MM.1S (cell line): Measurements from ENCODE around the gene LAMC1.

Source experiments
- DNase-seq: peaks from one replicate; pipeline ENCODE4 v3.0.0-alpha.2; 2015
- H2AFZ ChIP-seq: fragments of 300-600 bp; sonication (generic); 2 replicates; pipeline ENCODE4 v1.6.0; 2016; ENCODE audit warnings: antibody characterized with exemption, low read length
- H3F3A ChIP-seq: fragments of 300-600 bp; sonication (generic); 2 replicates; pipeline ENCODE4 v1.6.1; 2016; ENCODE audit warnings: mild to moderate bottlenecking, antibody characterized with exemption, low read length, moderate library complexity, mixed read lengths; ENCODE audit not compliant: insufficient read depth
- H3K27ac ChIP-seq: fragments of 300-600 bp; sonication (generic); 2 replicates; pipeline ENCODE4 v1.5.1; 2016; ENCODE audit warnings: mild to moderate bottlenecking, low read length
- H3K27me3 ChIP-seq: fragments of 300-600 bp; sonication (generic); replicated peaks from 2 replicates; pipeline ENCODE4 v1.6.0; 2016; ENCODE audit warnings: low read length; ENCODE audit not compliant: insufficient read depth
- H3K36me3 ChIP-seq: fragments of 300-600 bp; sonication (generic); replicated peaks from 2 replicates; pipeline ENCODE4 v1.6.1; 2016; ENCODE audit warnings: mild to moderate bottlenecking, low read length, mixed read lengths; ENCODE audit not compliant: insufficient read depth
- H3K4me1 ChIP-seq: fragments of 300-600 bp; sonication (generic); 2 replicates; pipeline ENCODE4 v1.6.1; 2016; ENCODE audit warnings: low read length, mixed read lengths
- H3K4me2 ChIP-seq: fragments of 300-600 bp; sonication (generic); 2 replicates; pipeline ENCODE4 v1.6.0; 2016; ENCODE audit warnings: low read depth, low read length
- H3K4me3 ChIP-seq: fragments of 300-600 bp; sonication (generic); 2 replicates; pipeline ENCODE4 v1.5.1; 2016; ENCODE audit warnings: low read length, mixed read lengths
- H3K79me2 ChIP-seq: fragments of 300-600 bp; sonication (generic); 2 replicates; pipeline ENCODE4 v1.6.1; 2016; ENCODE audit warnings: mixed run types, low read length, mixed read lengths
- H3K9ac ChIP-seq: fragments of 300-600 bp; sonication (generic); 2 replicates; pipeline ENCODE4 v1.6.1; 2016; ENCODE audit warnings: low read length, mixed read lengths
- H3K9me2 ChIP-seq: fragments of 300-600 bp; sonication (generic); replicated peaks from 2 replicates; pipeline ENCODE4 v1.6.1; 2016; ENCODE audit warnings: mild to moderate bottlenecking, low read length, mixed read lengths; ENCODE audit not compliant: insufficient read depth
- H3K9me3 ChIP-seq: fragments of 300-600 bp; sonication (generic); replicated peaks from 2 replicates; pipeline ENCODE4 v1.6.1; 2016; ENCODE audit warnings: mild to moderate bottlenecking, low read length, mixed read lengths; ENCODE audit not compliant: insufficient read depth
- H4K20me1 ChIP-seq: fragments of 300-600 bp; sonication (generic); 2 replicates; pipeline ENCODE4 v1.6.1; 2016; ENCODE audit warnings: mild to moderate bottlenecking, low read length, moderate library complexity, mixed read lengths; ENCODE audit not compliant: insufficient read depth
- EZH2 ChIP-seq: fragments of 300-600 bp; sonication (generic); optimal IDR thresholded peaks from 2 replicates; pipeline ENCODE3; 2017; ENCODE audit warnings: low read depth, mild to moderate bottlenecking, antibody characterized with exemption, low read length, mixed read lengths
- EZH2phosphoT487 ChIP-seq: fragments of 300-600 bp; sonication (generic); IDR thresholded peaks from 2 replicates; pipeline ENCODE4 v1.6.1; 2018; ENCODE audit warnings: antibody characterized with exemption, low read length
- TF ChIP-seq, protein P1 (sequence below): fragments of 300-600 bp; sonication (generic); IDR thresholded peaks from 2 replicates; pipeline ENCODE4 v1.5.1; 2016; ENCODE audit warnings: antibody characterized with exemption, low read length, mixed read lengths

The LAMC1 gene

DNA sequence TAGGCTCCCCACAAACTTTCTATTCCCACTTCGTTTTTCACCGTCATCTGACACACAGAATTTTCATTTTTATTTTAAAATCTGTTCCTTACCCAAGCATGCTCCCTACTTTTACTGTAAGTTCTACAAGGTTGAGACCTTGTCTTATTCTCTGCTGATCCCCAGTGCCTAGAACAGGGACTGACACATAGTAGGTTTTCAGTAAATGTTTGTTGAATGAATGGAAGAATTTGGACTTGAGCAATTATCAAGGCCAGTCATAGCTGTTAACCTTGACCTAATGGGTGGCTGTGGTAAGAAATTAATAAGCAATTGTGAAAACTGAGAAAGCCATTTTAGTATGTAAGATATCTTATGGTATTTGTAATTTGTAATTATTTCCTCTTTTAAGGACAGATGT is 71.1 kb downstream of the LAMC1 start:
- H3K9me3 ChIP-seq: no peaks in the 10 kb centered on the region
- no peaks in the 10 kb centered on the region for H3K4me1 ChIP-seq
- H3K9ac ChIP-seq: no peak overlapping the region
- H3K79me2 ChIP-seq: no peaks in the 10 kb centered on the region
- H4K20me1 ChIP-seq: no peaks in the 10 kb centered on the region
- H3K27me3 ChIP-seq: no peaks in the 10 kb centered on the region
- H3K27ac ChIP-seq: no peak overlapping the region
- H3K9me2 ChIP-seq: no peaks in the 10 kb centered on the region
- H3K4me2 ChIP-seq: no peak overlapping the region
- H2AFZ ChIP-seq: no peak overlapping the region
- no peaks in the 10 kb centered on the region for H3F3A ChIP-seq
- H3K4me3 ChIP-seq: no peak overlapping the region
- TF ChIP-seq, protein P1, sequence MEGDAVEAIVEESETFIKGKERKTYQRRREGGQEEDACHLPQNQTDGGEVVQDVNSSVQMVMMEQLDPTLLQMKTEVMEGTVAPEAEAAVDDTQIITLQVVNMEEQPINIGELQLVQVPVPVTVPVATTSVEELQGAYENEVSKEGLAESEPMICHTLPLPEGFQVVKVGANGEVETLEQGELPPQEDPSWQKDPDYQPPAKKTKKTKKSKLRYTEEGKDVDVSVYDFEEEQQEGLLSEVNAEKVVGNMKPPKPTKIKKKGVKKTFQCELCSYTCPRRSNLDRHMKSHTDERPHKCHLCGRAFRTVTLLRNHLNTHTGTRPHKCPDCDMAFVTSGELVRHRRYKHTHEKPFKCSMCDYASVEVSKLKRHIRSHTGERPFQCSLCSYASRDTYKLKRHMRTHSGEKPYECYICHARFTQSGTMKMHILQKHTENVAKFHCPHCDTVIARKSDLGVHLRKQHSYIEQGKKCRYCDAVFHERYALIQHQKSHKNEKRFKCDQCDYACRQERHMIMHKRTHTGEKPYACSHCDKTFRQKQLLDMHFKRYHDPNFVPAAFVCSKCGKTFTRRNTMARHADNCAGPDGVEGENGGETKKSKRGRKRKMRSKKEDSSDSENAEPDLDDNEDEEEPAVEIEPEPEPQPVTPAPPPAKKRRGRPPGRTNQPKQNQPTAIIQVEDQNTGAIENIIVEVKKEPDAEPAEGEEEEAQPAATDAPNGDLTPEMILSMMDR: no peak
- TF ChIP-seq EZH2 (no peak), EZH2phosphoT487 (no peak)
- DNase-seq: no peak
- no peaks in the 10 kb centered on the region for H3K36me3 ChIP-seq

DNA sequence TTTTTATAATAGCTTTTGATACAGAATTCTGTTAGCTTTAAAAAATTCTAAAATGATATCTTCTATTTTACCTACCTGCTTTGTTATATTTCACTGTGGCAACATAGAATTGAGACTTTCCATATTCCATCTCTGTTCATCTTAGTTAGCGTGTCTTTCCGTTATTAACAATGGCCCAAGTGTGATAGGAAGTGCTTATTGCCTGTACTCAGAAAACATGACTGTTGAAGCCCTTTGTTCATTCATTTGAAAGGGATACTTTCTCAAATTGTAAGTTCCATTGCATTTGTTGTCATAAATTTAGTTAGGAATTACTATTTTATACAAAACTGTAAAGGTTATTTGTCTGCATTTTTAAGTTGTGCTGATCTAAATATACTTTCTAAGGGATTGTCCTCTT is 73.1 kb downstream of the LAMC1 start:
- no peak for TF ChIP-seq EZH2phosphoT487
- TF ChIP-seq EZH2: no peak
- TF ChIP-seq, protein P1: no peak
- Histone ChIP-seq H3K27me3 (no peaks in the 10 kb centered on the region), H2AFZ (no peak overlapping the region), H3F3A (no peaks in the 10 kb centered on the region), H3K36me3 (no peaks in the 10 kb centered on the region), H3K4me3 (no peak overlapping the region), H4K20me1 (no peaks in the 10 kb centered on the region), H3K9me2 (no peaks in the 10 kb centered on the region), H3K79me2 (no peaks in the 10 kb centered on the region), H3K4me1 (no peaks in the 10 kb centered on the region), H3K4me2 (no peak overlapping the region), H3K9ac (no peak overlapping the region), H3K27ac (no peak overlapping the region), H3K9me3 (no peaks in the 10 kb centered on the region)
- no peak for DNase-seq

- Histone ChIP-seq H2AFZ (no peak overlapping the region), H3K9ac (no peak overlapping the region), H3K79me2 (no peaks in the 10 kb centered on the region), H3F3A (no peaks in the 10 kb centered on the region), H3K27me3 (no peaks in the 10 kb centered on the region), H3K4me1 (no peaks in the 10 kb centered on the region), H3K4me2 (no peak overlapping the region), H3K9me2 (no peaks in the 10 kb centered on the region), H4K20me1 (no peaks in the 10 kb centered on the region), H3K4me3 (no peak overlapping the region), H3K36me3 (no peaks in the 10 kb centered on the region), H3K27ac (no peak overlapping the region), H3K9me3 (no peaks in the 10 kb centered on the region)
- TF ChIP-seq EZH2 (no peak), EZH2phosphoT487 (no peak)
- TF ChIP-seq, protein P1: no peak
- DNase-seq: no peak
Measured at GRCh38 chr1:183096894-183097293, 73.7 kb downstream of the LAMC1 start.
